Stimulated activated CD4-positive, alpha-beta T cell treated with anti-CD3 and anti-CD28 coated beads, TNF-alpha, amount 100 ng/mL, for 1 hour (primary cell): Measurements from ENCODE around the gene CEACAM5.

ENCODE experiments used
- DNase-seq, 3 donors: peaks; one replicate each; pipeline ENCODE4 v3.0.0-alpha.2; 2020; ENCODE audit warnings: low read depth in 3 of 3, low spot score in 1 of 3

Gene CEACAM5

GRCh38 chr19:41708481-41708880 lies at the start of gene CEACAM5:
TSS of gene CEACAM5 (plus strand) at chr19:41708626. CDS start at chr19:41708732, 106 bp downstream.
- DNase-seq, result no peak

GRCh38 chr19:41666075-41666474 lies 42.4 kb upstream of the CEACAM5 start:
- DNase-seq, result no peak

- no peak for DNase-seq
Measured at GRCh38 chr19:41668315-41668714, 40.1 kb upstream of the CEACAM5 start.

GRCh38 chr19:41670755-41671154 lies 37.7 kb upstream of the CEACAM5 start:
- DNase-seq, result no peak

GRCh38 chr19:41671486-41671885 lies 36.9 kb upstream of the CEACAM5 start:
- no peak for DNase-seq

GRCh38 chr19:41682437-41682836 lies 26.0 kb upstream of the CEACAM5 start:
- no peak for DNase-seq

GRCh38 chr19:41687419-41687818 lies 21.0 kb upstream of the CEACAM5 start:
- no peak for DNase-seq

- DNase-seq, result no peak
Measured at GRCh38 chr19:41688098-41688497, 20.3 kb upstream of the CEACAM5 start, which contains the start of gene CEACAM7. TSS of gene CEACAM7 (minus strand) at chr19:41688270. CDS start at chr19:41688165, 105 bp downstream.

GRCh38 chr19:41688687-41689086 lies 19.7 kb upstream of the CEACAM5 start:
- no peak for DNase-seq

GRCh38 chr19:41689993-41690800 lies 18.2 kb upstream of the CEACAM5 start:
- DNase-seq, result no peak

GRCh38 chr19:41690801-41691065 lies 17.7 kb upstream of the CEACAM5 start:
- DNase-seq, result no peak

- DNase-seq, result no peak
Measured at GRCh38 chr19:41691268-41691970, 17.0 kb upstream of the CEACAM5 start.

GRCh38 chr19:41694196-41694595 lies 14.2 kb upstream of the CEACAM5 start:
- no peak for DNase-seq

GRCh38 chr19:41694831-41695635 lies 13.4 kb upstream of the CEACAM5 start:
- no peak for DNase-seq

- DNase-seq, result no peak
Measured at GRCh38 chr19:41695745-41696144, 12.7 kb upstream of the CEACAM5 start.

- no peak for DNase-seq
Measured at GRCh38 chr19:41696402-41697197, 11.8 kb upstream of the CEACAM5 start.

- DNase-seq, result no peak
Measured at GRCh38 chr19:41697198-41697855, 11.1 kb upstream of the CEACAM5 start.

GRCh38 chr19:41698746-41699230 lies 9.6 kb upstream of the CEACAM5 start:
- no peak for DNase-seq

- DNase-seq, result no peak
Measured at GRCh38 chr19:41699231-41699967, 9.0 kb upstream of the CEACAM5 start.

GRCh38 chr19:41699968-41700323 lies 8.5 kb upstream of the CEACAM5 start:
- DNase-seq, result no peak
